HG03280 (cell line): ENCODE measurements around the gene COBL.

ENCODE experiments used
- ATAC-seq: cut with Tn5 transposase; IDR thresholded peaks from one replicate; pipeline ENCODE4 v1.9.1; 2021; ENCODE audit warnings: mild to moderate bottlenecking, moderate library complexity; ENCODE audit not compliant: unreplicated experiment

Gene COBL

GRCh38 chr7:51328351-51328801 lies 11.8 kb upstream of the COBL start:
- ATAC-seq: no peak

DNA sequence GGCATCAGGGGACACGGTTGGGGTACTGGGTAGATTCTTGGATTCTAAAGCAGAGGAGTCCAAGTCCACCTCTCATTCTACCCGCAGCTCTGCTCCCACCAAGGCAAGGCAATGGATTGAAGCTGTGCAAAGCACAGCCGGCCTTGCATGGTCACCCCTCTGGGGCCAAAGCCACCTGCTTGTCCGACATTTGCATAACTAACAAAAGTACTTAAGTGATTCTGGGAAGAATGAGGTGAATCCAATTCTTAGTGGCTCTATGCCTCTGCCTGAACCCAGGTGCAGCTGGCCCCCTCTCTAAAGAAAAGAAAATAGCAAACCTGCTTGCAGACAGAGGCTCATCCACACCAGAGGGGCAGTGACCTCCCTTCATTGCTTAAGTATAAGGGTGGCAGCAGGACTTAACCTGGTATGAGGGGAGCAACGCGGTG lies 10.7 kb upstream of the COBL start:
- ATAC-seq: no peak

DNA sequence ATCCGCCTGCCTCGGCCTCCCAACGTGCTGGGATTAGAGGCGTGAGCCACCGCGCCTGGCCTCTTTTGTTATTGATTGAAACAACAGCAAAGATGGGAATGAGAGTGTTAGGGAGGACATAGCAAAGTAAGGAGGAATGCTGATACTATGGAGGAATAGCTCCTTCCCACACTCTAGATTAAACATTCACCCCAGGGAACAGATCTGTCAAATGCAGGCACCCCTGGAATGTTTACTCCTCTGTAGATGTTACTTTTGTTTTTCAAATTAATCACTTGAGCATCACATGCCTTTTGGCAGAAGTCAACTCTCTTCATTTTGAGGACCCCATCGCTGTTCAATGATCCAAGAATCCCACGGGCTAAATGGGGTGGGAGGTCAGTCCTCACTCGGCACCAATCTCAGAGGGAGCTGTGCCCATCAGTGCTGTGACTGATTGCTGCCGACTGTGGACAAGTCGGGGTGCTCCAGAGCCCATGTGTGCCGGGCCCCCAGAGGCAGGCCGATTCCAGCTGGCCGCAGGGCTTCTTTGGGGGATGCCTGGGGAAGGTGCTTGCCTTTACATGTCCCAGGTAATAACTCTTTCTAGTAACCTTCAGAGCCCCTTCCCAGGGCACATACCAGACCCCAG lies 10.2 kb upstream of the COBL start:
- no peak for ATAC-seq

DNA sequence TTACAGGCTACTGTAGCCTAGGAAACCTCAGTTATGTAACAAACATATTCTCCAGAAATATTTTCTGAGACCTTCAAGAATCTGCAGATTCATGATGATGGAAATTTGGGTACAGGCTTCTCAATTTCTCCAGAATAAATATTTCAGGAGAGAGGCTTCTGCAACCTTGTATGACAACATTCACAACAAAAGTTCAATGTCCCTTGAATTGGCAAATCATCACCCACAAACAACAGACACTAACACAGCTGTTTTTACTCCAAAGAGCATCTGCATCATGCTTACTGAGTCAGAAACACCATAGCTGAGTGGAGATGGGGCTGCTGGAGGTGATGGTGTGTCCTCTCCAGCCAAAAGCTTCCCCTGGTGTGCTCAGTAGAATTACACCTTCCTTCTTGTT lies 9.3 kb upstream of the COBL start:
- no peak for ATAC-seq

GRCh38 chr7:51325261-51325676 lies 8.7 kb upstream of the COBL start:
- ATAC-seq: no peak

DNA sequence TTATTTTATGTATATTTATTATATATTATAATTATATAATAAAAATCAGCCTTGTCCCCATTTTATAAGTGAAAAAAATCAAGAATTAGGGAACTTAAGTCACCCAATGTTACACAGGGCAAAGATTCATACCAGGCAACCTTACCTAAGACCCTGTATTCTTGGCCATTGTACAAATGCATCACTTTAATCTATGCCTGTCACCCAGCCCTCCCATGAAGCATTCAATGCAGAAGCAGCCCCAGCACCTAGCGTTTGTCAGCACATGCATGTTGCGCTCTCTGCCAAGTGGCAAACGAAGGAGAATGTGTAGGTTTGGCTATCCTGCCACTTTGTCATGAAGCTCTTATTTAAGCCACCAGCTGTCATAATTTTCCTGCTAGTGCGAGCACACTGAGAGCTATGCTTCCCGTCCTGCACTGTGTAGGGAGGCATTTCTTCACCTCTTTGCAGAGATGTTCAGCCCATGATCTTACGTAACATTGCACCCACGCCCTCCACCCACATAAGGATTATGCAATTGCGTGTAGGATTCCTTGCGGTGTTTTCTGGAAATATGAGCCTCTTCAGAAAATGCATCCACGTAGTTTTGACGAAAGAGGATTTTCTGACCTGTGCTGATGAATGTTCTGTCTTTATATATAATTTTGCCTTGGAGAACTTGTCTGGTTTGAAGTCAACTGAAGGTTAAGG lies 7.7 kb upstream of the COBL start:
- ATAC-seq: no peak

DNA sequence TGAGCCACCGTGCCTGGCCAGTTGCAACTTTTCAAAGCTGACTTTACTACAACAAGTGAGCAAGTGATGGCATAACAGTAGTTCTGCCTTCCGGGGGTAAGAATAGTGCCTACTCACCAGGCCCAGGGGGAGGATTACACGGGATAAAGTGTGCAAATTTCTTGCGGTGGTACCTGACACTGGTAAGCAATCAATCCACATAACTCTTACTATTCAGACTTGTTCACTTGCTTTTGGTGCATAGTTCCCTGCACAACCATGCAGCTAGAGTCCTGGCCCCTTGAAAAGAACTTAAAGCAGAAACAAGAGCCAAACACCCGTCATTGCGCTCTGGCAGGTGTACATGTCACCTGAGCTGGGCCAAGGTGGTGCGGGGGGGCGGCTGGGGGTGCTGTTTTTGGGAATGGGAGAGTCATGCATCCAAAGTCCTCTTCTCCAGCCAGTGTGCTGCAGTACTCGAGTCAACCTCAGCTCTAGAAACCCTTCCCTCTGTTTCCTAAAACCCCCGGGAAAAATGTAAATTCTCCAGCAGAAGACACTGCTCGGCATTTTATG lies 5.4 kb upstream of the COBL start:
- ATAC-seq: no peak

- ATAC-seq: no peak
These were observed 2.4 kb upstream of the COBL start for GRCh38 chr7:51318886-51319579.

DNA sequence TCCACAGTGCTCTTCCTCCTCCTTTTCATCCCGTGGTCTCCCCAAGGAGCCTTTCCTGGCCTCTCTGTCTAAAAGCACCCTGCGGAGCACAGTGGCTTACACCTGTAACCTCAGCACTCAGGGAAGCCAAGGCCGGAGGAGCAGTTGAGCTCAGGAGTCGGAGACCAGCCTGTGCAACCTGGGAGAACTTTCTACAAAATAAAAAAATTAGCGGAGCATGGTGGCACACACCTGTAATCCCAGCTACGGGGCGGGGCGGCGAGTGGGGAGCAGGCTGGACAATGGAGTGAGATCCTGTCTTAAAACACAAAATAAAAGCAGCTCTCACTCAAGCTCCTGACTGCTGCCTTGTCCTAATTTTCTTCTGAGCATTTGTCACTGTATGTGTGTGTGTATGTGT lies 1.4 kb upstream of the COBL start:
- no peak for ATAC-seq

GRCh38 chr7:51317582-51317910 lies 937 bp upstream of the COBL start:
- ATAC-seq: no peak

DNA sequence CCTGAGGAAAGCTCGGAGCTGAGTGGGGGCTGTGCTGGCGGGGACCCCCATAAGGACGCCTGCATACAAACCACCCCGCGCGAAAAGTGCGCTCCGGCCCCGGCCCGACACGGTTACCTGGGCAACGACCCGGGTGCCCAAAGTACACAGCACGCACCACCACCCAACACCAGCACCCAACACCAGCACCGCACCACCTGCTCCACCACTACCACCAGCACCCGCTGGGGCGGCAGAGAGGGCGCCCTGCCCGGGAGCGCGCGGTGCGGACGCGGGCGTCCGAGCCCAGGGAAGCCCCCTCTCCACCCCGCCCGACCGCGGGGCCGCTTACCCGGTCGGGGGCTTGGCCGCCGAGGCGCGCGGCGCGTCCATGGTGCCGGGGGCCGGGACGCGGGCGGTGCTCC lies 345 bp downstream of the COBL start:
- no peak for ATAC-seq

DNA sequence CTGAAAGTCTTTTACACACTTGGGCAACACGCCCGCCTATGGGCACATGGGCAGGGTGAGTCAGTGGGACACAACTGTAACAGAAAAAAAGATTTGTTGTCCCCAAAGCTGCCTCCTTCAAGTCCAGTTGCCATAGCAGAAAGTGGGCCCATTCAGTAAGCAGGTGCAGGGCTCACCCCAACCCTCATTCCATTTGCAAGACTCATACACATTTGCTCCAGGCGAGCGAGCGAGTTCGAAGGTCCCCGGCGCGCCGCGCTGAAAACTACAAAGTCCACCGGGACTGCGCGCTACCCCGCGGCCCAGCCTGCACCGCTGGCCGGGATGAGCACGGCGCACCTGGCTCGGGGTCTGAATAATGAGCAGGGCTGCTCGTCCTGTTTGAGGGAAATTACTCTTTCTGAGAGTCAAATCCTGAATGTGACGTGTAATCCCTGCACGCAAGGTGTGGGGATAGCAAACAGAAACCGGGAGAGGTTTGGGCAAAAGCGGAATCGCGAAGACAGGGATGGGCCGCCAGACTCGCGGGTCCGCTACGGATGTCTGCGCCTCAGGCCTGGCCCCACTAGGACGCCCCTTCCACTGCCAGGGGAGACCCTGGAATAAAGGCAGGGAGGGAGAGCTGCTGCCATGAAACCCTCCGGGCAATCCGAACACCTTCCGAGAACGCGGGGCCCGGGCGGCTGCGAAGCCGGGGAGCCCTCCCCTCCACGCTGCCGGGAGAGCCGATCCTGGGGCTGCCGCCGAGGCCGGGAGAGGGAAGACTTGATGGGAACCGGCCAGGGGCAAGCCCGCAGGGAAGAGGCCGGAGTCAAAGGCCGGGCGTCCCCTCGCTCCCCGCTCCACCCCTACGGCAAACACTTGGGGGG lies 982 bp downstream of the COBL start:
- no peak for ATAC-seq

- no peak for ATAC-seq
These were observed 1.9 kb downstream of the COBL start for GRCh38 chr7:51314726-51315125.

GRCh38 chr7:51313738-51314425 lies 2.7 kb downstream of the COBL start:
- no peak for ATAC-seq

- ATAC-seq: no peak
These were observed 3.5 kb downstream of the COBL start for GRCh38 chr7:51312951-51313737.

DNA sequence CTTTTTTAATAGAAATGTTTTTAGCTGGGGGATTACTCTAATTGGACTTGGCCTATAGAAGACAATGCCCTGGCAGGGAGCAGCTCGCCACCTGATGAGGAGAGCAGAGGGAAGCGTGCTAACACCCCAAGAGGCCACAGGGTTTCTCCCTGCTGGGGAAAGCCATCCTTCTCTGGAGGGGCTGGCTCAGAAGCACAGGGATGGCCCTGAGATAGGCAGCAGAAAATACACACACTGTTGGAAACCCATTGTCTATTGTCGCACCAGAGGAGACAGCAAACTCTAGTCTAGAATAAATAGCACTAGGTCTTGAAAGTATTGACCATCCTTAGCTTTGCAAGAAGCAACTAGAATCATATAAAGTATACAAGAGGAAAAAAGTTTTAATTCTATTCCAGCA lies 5.4 kb downstream of the COBL start:
- ATAC-seq: no peak

DNA sequence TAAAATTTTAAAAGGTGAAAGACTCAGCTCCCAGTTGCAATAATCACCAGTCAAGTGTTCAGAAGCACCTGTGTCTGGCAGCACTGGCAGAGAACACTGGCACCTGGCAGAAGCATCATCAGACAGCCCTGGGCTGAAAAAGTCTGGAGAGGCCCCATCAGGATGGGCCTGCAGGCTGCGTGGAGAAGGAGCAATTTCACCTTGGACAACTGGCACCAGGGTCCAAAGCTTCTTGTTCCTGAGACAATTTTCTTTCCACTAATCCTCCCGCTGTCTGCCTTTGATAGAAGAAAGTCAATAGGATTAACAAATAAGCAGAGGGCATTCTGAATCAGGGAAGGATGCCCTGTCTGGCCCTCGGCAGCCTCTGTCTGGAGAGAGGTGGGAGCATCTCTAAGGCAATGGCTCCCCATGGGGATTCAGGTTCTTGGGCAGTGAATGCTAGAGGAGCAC lies 6.5 kb downstream of the COBL start:
- no peak for ATAC-seq

GRCh38 chr7:51309361-51310130 lies 7.1 kb downstream of the COBL start:
- no peak for ATAC-seq

- ATAC-seq: no peak
These were observed 7.9 kb downstream of the COBL start for GRCh38 chr7:51308696-51309095.
